GM12873 (cell line): ENCODE data around the gene PCSK1N.

ENCODE experiments used
- TF ChIP-seq, protein P1 (sequence below): IDR thresholded peaks from 2 replicates; pipeline ENCODE4 v1.5.1; 2012; ENCODE audit warnings: low read depth, mild to moderate bottlenecking, moderate library complexity, low read length, control low read depth; ENCODE audit not compliant: insufficient read depth; ENCODE audit errors: missing control alignments

The PCSK1N gene

DNA sequence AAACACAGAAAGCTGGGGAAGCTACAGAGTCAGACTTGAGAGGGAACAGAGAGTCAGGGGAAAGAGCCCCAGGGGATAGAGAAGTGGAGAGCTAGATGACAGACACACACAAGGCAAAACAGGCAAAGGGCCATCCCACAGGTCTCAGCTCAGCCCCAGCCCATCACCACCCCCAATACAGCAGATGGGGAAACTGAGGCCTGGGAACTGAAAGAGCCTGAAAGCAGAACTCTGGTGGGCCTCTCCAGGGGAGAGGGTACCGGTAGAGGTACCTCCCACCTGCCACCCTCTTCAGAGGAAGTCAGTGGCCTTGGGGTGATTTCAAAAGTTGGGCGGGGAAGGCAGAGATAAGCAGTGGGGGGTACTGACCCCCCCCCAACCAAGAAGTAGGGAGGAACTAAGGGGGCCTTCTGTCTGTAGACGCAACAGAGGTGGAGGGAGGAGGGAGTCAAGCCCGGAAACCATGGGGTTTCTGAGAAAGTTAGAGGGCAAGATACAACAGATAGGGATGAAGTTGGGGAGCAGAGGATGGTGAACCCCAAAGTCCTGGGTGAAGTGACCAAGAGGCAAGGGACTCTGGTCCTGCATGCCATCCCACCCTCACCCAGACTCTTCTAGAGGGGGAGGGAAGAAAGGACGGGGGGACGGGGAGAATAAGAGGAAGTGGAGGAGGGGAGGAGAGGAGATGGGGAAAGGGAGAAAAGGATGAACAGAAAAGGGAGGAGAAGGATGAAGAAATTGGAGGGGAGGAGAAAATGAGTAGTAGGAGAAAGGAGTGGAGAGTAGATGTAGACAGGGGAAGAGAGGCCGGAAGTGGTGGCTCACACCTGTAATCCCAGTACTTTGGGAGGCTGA, 45.8 kb downstream of the PCSK1N start:
- TF ChIP-seq, protein P1, sequence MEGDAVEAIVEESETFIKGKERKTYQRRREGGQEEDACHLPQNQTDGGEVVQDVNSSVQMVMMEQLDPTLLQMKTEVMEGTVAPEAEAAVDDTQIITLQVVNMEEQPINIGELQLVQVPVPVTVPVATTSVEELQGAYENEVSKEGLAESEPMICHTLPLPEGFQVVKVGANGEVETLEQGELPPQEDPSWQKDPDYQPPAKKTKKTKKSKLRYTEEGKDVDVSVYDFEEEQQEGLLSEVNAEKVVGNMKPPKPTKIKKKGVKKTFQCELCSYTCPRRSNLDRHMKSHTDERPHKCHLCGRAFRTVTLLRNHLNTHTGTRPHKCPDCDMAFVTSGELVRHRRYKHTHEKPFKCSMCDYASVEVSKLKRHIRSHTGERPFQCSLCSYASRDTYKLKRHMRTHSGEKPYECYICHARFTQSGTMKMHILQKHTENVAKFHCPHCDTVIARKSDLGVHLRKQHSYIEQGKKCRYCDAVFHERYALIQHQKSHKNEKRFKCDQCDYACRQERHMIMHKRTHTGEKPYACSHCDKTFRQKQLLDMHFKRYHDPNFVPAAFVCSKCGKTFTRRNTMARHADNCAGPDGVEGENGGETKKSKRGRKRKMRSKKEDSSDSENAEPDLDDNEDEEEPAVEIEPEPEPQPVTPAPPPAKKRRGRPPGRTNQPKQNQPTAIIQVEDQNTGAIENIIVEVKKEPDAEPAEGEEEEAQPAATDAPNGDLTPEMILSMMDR = no peak

DNA sequence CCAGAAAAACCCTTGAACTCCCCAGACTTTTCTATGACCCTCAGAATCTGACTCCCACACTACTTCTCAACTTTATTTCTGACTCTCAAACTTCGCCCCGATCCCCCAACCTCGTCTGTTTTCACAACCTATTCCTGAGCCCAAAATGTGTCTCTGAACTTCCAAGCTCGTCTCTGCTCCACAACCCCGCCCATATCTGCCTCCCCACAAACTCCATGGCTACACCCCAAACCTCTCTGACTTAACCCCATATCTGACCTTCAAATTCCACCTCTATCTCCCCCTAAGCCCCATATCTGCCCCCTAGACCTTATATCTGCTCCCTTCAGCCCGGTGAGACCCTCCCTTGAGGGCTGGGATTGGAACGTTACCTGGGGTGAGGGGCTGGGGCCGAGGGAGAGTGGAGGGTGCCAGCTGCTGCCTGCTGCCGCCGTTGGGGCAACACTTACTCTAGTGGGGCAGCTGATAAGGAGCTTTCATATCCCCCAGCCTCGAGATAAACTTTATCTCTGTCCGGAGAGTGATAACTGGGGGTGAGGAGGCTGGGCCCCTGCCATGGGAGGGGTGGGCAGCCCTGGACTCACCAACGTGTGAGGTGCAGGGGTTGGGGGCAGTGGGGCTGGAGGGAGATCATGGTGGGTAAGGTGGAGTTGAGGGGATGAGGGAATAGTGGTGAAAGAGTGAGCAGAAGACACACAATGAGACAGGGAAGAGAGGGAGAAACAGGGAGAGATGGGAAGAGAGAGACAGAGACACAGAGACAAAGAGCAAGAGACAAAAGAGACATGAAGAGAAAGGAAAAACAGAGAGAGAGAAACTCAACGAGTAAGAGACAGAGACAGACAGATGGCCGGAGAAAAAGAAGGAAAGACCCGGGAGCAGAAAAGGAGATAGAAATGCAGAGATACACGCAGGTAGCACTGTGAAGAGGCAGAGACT, 47.6 kb downstream of the PCSK1N start:
- TF ChIP-seq, protein P1 = no peak

- TF ChIP-seq, protein P1 = no peak
Measured at GRCh38 chrX:48786825-48787504, 48.4 kb downstream of the PCSK1N start.

DNA sequence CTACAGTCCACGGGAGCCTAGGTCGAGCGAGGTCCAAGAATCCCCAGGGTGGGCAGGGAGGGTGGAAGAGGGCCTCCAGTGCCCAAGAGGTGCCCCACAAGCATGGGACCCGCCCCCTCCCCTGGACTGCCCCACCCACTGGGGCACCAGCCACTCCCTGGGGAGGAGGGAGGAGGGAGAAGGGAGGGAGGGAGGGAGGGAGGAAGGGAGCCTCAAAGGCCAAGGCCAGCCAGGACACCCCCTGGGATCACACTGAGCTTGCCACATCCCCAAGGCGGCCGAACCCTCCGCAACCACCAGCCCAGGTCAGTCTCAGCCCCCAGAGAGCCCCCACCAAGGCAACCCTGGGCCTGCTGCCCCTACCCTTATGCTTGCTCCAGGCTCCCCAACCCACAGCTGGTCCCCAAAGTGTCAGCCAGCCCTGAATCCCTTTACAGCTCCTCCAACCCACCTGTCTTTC, 49.0 kb downstream of the PCSK1N start, which contains the start of gene GATA1:
GATA1 (plus strand) TSS at position 250 of the 460 bp plus-strand sequence. CDS start 4,520 bp downstream, outside the sequence.
- TF ChIP-seq, protein P1 = no peak

- TF ChIP-seq, protein P1 = no peak
Measured at GRCh38 chrX:48785540-48786214, 49.7 kb downstream of the PCSK1N start.

DNA sequence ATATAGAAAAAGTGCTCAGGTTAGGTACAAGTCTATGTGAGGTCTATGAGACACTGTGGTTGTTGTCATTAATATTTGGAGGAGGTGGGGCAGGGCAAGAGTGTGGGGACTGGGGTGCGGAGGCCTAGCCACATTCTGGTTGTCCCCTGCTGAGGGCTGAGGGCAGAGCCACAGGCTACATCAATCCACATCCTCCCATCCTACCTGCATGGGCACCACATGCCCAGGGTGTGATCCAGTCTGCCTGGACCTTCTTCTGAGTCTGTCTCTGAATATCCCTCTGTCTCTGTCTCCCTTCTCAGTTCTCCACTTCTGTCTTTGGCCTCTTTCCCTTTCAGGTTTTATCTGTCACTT, 50.2 kb downstream of the PCSK1N start:
- TF ChIP-seq, protein P1 = no peak
